Measurements from ENCODE around the gene DCDC1.

DCDC1 gene

GRCh38 chr11:31412946-31413345, 43.4 kb upstream of the DCDC1 start:
- TF ChIP-seq TAF1 (IDR thresholded peaks at IDR 0.05; ENCODE audit: borderline replicate concordance, insufficient read depth, low read length) (no peak), FOXP2 (optimal IDR thresholded peaks at IDR 0.05; ENCODE audit: borderline replicate concordance, extremely low read depth, extremely low read length, insufficient read depth) (no peak)

DNA sequence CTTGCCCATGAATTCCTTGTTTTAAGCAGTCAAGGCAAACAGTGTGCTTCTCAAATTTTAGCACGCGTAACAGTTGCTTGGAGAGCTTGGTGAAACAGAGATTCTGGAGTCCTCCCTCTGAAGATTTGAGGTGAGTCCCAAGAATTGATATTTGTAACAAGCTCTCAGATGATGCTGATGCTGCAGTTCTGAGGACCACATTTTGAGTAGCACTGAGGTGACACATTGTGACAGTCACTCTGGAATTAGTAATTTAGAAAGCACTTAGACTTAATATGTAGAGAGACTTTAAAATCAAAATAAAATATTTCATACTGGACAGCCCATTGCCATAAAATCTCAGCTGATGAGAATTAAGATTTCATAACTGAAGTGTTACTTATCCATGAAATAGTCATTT, 38.7 kb upstream of the DCDC1 start:
- TF ChIP-seq SIN3A (IDR thresholded peaks at IDR 0.05; ENCODE audit: borderline replicate concordance, insufficient read depth, low read length), result no peak
- no peak for TF ChIP-seq REST (IDR thresholded peaks at IDR 0.05; ENCODE audit: insufficient read depth in 1 of 2, low read depth in 2 of 2, low read length in 2 of 2)
- no peak for TF ChIP-seq TAF1 (IDR thresholded peaks at IDR 0.05; ENCODE audit: borderline replicate concordance, insufficient read depth, low read length)
- no peak for TF ChIP-seq POLR2AphosphoS5 (IDR thresholded peaks at IDR 0.05; ENCODE audit: low read depth, low read length)

- TF ChIP-seq POLR2AphosphoS5 (IDR thresholded peaks at IDR 0.05; ENCODE audit: low read depth, low read length) (no peak), TAF1 (IDR thresholded peaks at IDR 0.05; ENCODE audit: borderline replicate concordance, insufficient read depth, low read length) (no peak), SIN3A (IDR thresholded peaks at IDR 0.05; ENCODE audit: borderline replicate concordance, insufficient read depth, low read length) (no peak), REST (IDR thresholded peaks at IDR 0.05; ENCODE audit: insufficient read depth in 1 of 2, low read depth in 2 of 2, low read length in 2 of 2) (no peak), FOXP2 (optimal IDR thresholded peaks at IDR 0.05; ENCODE audit: borderline replicate concordance, extremely low read depth, extremely low read length, insufficient read depth) (no peak)
Observed at GRCh38 chr11:31404614-31405013, 35.1 kb upstream of the DCDC1 start.

- TF ChIP-seq FOXP2 (optimal IDR thresholded peaks at IDR 0.05; ENCODE audit: borderline replicate concordance, extremely low read depth, extremely low read length, insufficient read depth) (no peak), POLR2AphosphoS5 (IDR thresholded peaks at IDR 0.05; ENCODE audit: low read depth, low read length) (no peak), REST (IDR thresholded peaks at IDR 0.05; ENCODE audit: insufficient read depth in 1 of 2, low read depth in 2 of 2, low read length in 2 of 2) (no peak), SIN3A (IDR thresholded peaks at IDR 0.05; ENCODE audit: borderline replicate concordance, insufficient read depth, low read length) (no peak), TAF1 (IDR thresholded peaks at IDR 0.05; ENCODE audit: borderline replicate concordance, insufficient read depth, low read length) (no peak)
Observed at GRCh38 chr11:31397239-31397834, 27.8 kb upstream of the DCDC1 start.

DNA sequence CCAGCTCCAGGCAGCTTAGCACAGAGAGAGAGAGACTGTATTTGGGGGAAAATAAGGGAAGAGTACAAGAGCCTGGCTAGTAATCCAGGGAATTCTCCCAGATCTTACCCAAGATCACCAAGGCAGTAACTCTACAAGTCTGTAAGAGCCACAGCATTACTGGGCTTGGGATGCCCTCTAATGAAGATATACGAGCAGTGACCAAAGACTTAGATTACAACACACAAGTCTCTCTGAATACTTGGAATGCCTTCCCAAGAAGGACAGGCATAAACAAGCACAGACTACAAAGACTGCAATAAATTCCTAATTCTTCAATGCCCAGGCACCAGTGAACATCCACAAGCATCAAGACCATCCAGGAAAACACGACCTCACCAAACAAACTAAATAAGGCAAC, 17.8 kb upstream of the DCDC1 start:
- no peak for TF ChIP-seq TAF1 (IDR thresholded peaks at IDR 0.05; ENCODE audit: borderline replicate concordance, insufficient read depth, low read length)
- TF ChIP-seq REST (IDR thresholded peaks at IDR 0.05; ENCODE audit: insufficient read depth in 1 of 2, low read depth in 2 of 2, low read length in 2 of 2), result no peak
- no peak for TF ChIP-seq SIN3A (IDR thresholded peaks at IDR 0.05; ENCODE audit: borderline replicate concordance, insufficient read depth, low read length)
- TF ChIP-seq POLR2AphosphoS5 (IDR thresholded peaks at IDR 0.05; ENCODE audit: low read depth, low read length), result no peak
- TF ChIP-seq FOXP2 (optimal IDR thresholded peaks at IDR 0.05; ENCODE audit: borderline replicate concordance, extremely low read depth, extremely low read length, insufficient read depth), result no peak

All from PFSK-1 (cell line).